Smooth muscle cell (in vitro differentiated cells): Measurements from ENCODE around the gene GASK1A. TPM values are rescaled to one million over a fixed set of nuclear protein-coding genes. Genes with fewer than 3 reads are reported as not detected.

Source experiments
- DNase-seq: peaks from one replicate; lab custom pipeline; 2025; ENCODE audit not compliant: unreplicated experiment; lab: John Stamatoyannopoulos, UW
- H2AFZ ChIP-seq: fragments of 200-600 bp; sonication (generic); 2 replicates; pipeline ENCODE4 v1.6.0; 2016; ENCODE audit warnings: antibody characterized with exemption, low read depth, mild to moderate bottlenecking
- H3F3A ChIP-seq: fragments of 200-600 bp; sonication (generic); 2 replicates; pipeline ENCODE4 v1.6.0; 2017; ENCODE audit warnings: antibody characterized with exemption, low read depth
- H3K27ac ChIP-seq: fragments of 200-600 bp; sonication (generic); 2 replicates; pipeline ENCODE4 v1.5.1; 2016; ENCODE audit warnings: low read depth, mild to moderate bottlenecking
- H3K27me3 ChIP-seq: fragments of 200-600 bp; sonication (generic); 2 replicates; pipeline ENCODE4 v1.6.1; 2016; ENCODE audit warnings: low read depth, mild to moderate bottlenecking
- H3K36me3 ChIP-seq: fragments of 200-600 bp; sonication (generic); 2 replicates; pipeline ENCODE4 v1.5.1; 2016; ENCODE audit warnings: low read depth
- H3K4me1 ChIP-seq: fragments of 200-600 bp; sonication (generic); 2 replicates; pipeline ENCODE4 v1.5.1; 2016; ENCODE audit warnings: low read depth
- H3K4me2 ChIP-seq: fragments of 200-600 bp; sonication (generic); 2 replicates; pipeline ENCODE4 v1.6.0; 2016; ENCODE audit warnings: mild to moderate bottlenecking
- H3K4me3 ChIP-seq: fragments of 200-600 bp; sonication (generic); 2 replicates; pipeline ENCODE4 v1.5.1; 2016; ENCODE audit warnings: mild to moderate bottlenecking
- H3K79me2 ChIP-seq: fragments of 200-600 bp; sonication (generic); 2 replicates; pipeline ENCODE4 v1.6.0; 2016; ENCODE audit warnings: low read depth, mild to moderate bottlenecking
- H3K9ac ChIP-seq: fragments of 200-600 bp; sonication (generic); 2 replicates; pipeline ENCODE4 v1.6.0; 2016; ENCODE audit warnings: low read depth
- H3K9me3 ChIP-seq: fragments of 200-600 bp; sonication (generic); replicated peaks from 2 replicates; pipeline ENCODE4 v1.5.1; 2016; ENCODE audit warnings: low read depth
- H4K20me1 ChIP-seq: fragments of 200-600 bp; sonication (generic); 2 replicates; pipeline ENCODE4 v1.6.0; 2016; ENCODE audit warnings: low read depth
- CTCF ChIP-seq: fragments of 200-600 bp; sonication (generic); IDR thresholded peaks from 2 replicates; pipeline ENCODE4 v1.5.1; 2017; ENCODE audit warnings: borderline replicate concordance, mild to moderate bottlenecking, antibody characterized with exemption; ENCODE audit not compliant: insufficient read depth, poor library complexity, severe bottlenecking
- WGBS: methylation state at CpG from one replicate; pipeline ENCODE4 v1.1.7; 2016; ENCODE audit warnings: low lambda C conversion rate; 5-methylcytosine and 5-hydroxymethylcytosine counted together
- polyA plus RNA-seq: library from polyadenylated mRNA; unstranded; fragments of >200 nt; fragmentation: Nextera tagmentation; extraction: Ambion mirVana; gene quantifications from 2 replicates; pipeline ENCODE4 v1.2.1, GENCODE V29; 2016
- total RNA-seq: library from RNA; depleted of rRNA; stranded (reverse); fragments of >200 nt; gene quantifications from 2 replicates; pipeline ENCODE4 v1.2.3, GENCODE V29; 2014

GASK1A gene
- total and polyA plus RNA-seq, 2 experiments from 2014 or later = 0.76 TPM; not detected in 1

- WGBS = 87% methylated on average over 3 of the region's 3 CpGs
- Histone ChIP-seq H2AFZ (no peak overlapping the region), H3K9ac (no peak overlapping the region), H3K27ac (no peak overlapping the region), H3K4me2 (no peak overlapping the region), H3K36me3 (no peaks in the 10 kb centered on the region), H3K9me3 (no peaks in the 10 kb centered on the region), H3F3A (no peaks in the 10 kb centered on the region), H3K4me3 (no peak overlapping the region), H3K79me2 (no peaks in the 10 kb centered on the region), H3K4me1 (peaks cover 6% of the 10 kb centered on the region), H3K27me3 (no peaks in the 10 kb centered on the region), H4K20me1 (peaks cover 16% of the 10 kb centered on the region)
- no peak for DNase-seq
- TF ChIP-seq CTCF = no peak
Measured at GRCh38 chr3:43090238-43090637, 111.1 kb downstream of the GASK1A start.

- Histone ChIP-seq H3K4me3 (no peak overlapping the region), H3K27ac (no peak overlapping the region), H3K4me1 (peaks cover 6% of the 10 kb centered on the region), H3F3A (no peaks in the 10 kb centered on the region), H3K27me3 (no peaks in the 10 kb centered on the region), H4K20me1 (peaks cover 17% of the 10 kb centered on the region), H3K79me2 (no peaks in the 10 kb centered on the region), H3K36me3 (no peaks in the 10 kb centered on the region), H2AFZ (no peak overlapping the region), H3K9me3 (no peaks in the 10 kb centered on the region), H3K9ac (no peak overlapping the region), H3K4me2 (no peak overlapping the region)
- DNase-seq = no peak
- TF ChIP-seq CTCF = no peak
- whole genome bisulfite sequencing = 94% methylated on average over 4 of the region's 4 CpGs
Measured at GRCh38 chr3:43091481-43091880, 112.4 kb downstream of the GASK1A start.

GRCh38 chr3:43093006-43093405 is 113.9 kb downstream of the GASK1A start:
- DNase-seq = no peak
- H3K36me3 ChIP-seq = no peaks in the 10 kb centered on the region
- H3F3A ChIP-seq = no peaks in the 10 kb centered on the region
- no peaks in the 10 kb centered on the region for H3K79me2 ChIP-seq
- no peak overlapping the region for H3K4me2 ChIP-seq
- peaks cover 20% of the 10 kb centered on the region for H4K20me1 ChIP-seq
- no peaks in the 10 kb centered on the region for H3K27me3 ChIP-seq
- no peak overlapping the region for H2AFZ ChIP-seq
- H3K9ac ChIP-seq = no peak overlapping the region
- no peak for TF ChIP-seq CTCF
- H3K4me1 ChIP-seq = peaks cover 6% of the 10 kb centered on the region
- WGBS = 35% methylated on average over 1 of the region's 1 CpG
- no peak overlapping the region for H3K27ac ChIP-seq
- H3K9me3 ChIP-seq = no peaks in the 10 kb centered on the region
- no peak overlapping the region for H3K4me3 ChIP-seq

GRCh38 chr3:43093974-43094373 is 114.9 kb downstream of the GASK1A start:
- no peak for TF ChIP-seq CTCF

More at GRCh38 chr3:43093974-43094373, 114.9 kb downstream of the GASK1A start:
- Histone ChIP-seq H3K9ac (no peak overlapping the region), H3F3A (no peaks in the 10 kb centered on the region), H4K20me1 (peaks cover 20% of the 10 kb centered on the region), H3K4me1 (peaks cover 6% of the 10 kb centered on the region), H2AFZ (no peak overlapping the region), H3K4me3 (no peak overlapping the region), H3K36me3 (no peaks in the 10 kb centered on the region), H3K9me3 (no peaks in the 10 kb centered on the region), H3K79me2 (no peaks in the 10 kb centered on the region), H3K4me2 (no peak overlapping the region), H3K27ac (no peak overlapping the region), H3K27me3 (no peaks in the 10 kb centered on the region)
- WGBS = 90% methylated on average over 2 of the region's 2 CpGs
- DNase-seq = no peak
